HepG2 (cell line): ENCODE measurements around the gene MAPK7.

ENCODE experiments used
- PBX2 ChIP-seq: IDR thresholded peaks from 2 replicates; pipeline ENCODE4 v1.6.1; 2016; ENCODE audit warnings: control low read depth
- REST ChIP-seq, 2 experiments: IDR thresholded peaks; 2 replicates each; pipeline ENCODE4 v1.6.1; 2011 to 2012; ENCODE audit warnings: low read length in 2 of 2, borderline replicate concordance in 1 of 2, low read depth in 1 of 2, mild to moderate bottlenecking in 1 of 2, moderate library complexity in 1 of 2
- ZBTB46 ChIP-seq: sonication (generic); formaldehyde crosslinking; IDR thresholded peaks from 2 replicates; pipeline ENCODE4 v1.4.0; 2020; ENCODE audit warnings: mild to moderate bottlenecking, missing genetic modification reagents, borderline replicate concordance

GRCh38 chr17:19348081-19348650 is 30.1 kb upstream of the MAPK7 start:
- TF ChIP-seq ZBTB46 (CRISPR knock-in tag) (no peak), REST (IDR thresholded peaks at IDR 0.05; ENCODE audit: borderline replicate concordance in 1 of 2, low read depth in 1 of 2, low read length in 2 of 2) (no peak), PBX2 (CRISPR knock-in tag) (no peak)
